Mesenchymal stem cell (in vitro differentiated cells and primary cell): Measurements from ENCODE around the gene RPL36A.

Experiments
- DNase-seq: peaks from one replicate; pipeline ENCODE4 v3.0.0-alpha.2; 2013
- H2AFZ ChIP-seq: one replicate; pipeline ENCODE4 v1.6.1; 2013; ENCODE audit warnings: low read depth, mild to moderate bottlenecking, control low read depth, inconsistent platforms, low read length, moderate library complexity
- H2AK5ac ChIP-seq: 2 replicates; pipeline ENCODE4 v1.6.1; 2013; ENCODE audit warnings: low read length, moderate library complexity, mild to moderate bottlenecking, inconsistent platforms; ENCODE audit not compliant: severe bottlenecking
- H2BK120ac ChIP-seq: one replicate; pipeline ENCODE4 v1.6.1; 2013; ENCODE audit warnings: low read depth, mild to moderate bottlenecking, inconsistent platforms, low read length, moderate library complexity
- H2BK12ac ChIP-seq, 2 experiments: one replicate each; pipeline ENCODE4 v1.6.1; 2013; ENCODE audit warnings: inconsistent platforms in 2 of 2, low read length in 2 of 2, mild to moderate bottlenecking in 2 of 2, moderate library complexity in 2 of 2, control low read depth in 1 of 2
- H2BK15ac ChIP-seq: one replicate; pipeline ENCODE4 v1.6.1; 2013; ENCODE audit warnings: mild to moderate bottlenecking, low read depth, inconsistent platforms; ENCODE audit not compliant: poor library complexity, severe bottlenecking
- H2BK5ac ChIP-seq: 2 replicates; pipeline ENCODE4 v1.6.1; 2013; ENCODE audit warnings: low read depth, mild to moderate bottlenecking, low read length, control low read depth, inconsistent platforms; ENCODE audit not compliant: poor library complexity, severe bottlenecking
- H3K14ac ChIP-seq, 2 experiments: one replicate each; pipeline ENCODE4 v1.6.1; 2013; ENCODE audit warnings: inconsistent platforms in 2 of 2, low read length in 2 of 2, control low read depth in 1 of 2, mild to moderate bottlenecking in 1 of 2, moderate library complexity in 1 of 2
- H3K18ac ChIP-seq, 2 experiments: one replicate each; pipeline ENCODE4 v1.6.1; 2013; ENCODE audit warnings: inconsistent platforms in 2 of 2, low read length in 2 of 2, control low read depth in 1 of 2, low read depth in 1 of 2, mild to moderate bottlenecking in 1 of 2
- H3K23ac ChIP-seq, 2 experiments: one replicate each; pipeline ENCODE4 v1.6.1; 2013; ENCODE audit warnings: inconsistent platforms in 2 of 2, low read length in 2 of 2, mild to moderate bottlenecking in 2 of 2, moderate library complexity in 2 of 2, control low read depth in 1 of 2
- H3K27ac ChIP-seq: 2 replicates; pipeline ENCODE4 v1.5.1; 2013; ENCODE audit warnings: mild to moderate bottlenecking, moderate library complexity, low read length, control low read depth, inconsistent platforms; ENCODE audit not compliant: poor library complexity, severe bottlenecking
- H3K27me3 ChIP-seq, 2 experiments: 2 replicates each; pipeline versions ENCODE4 v1.6.1 to v1.7.0; 2013; ENCODE audit warnings: low read length in 2 of 2, mild to moderate bottlenecking in 2 of 2, moderate library complexity in 2 of 2, control low read depth in 1 of 2, inconsistent platforms in 1 of 2; ENCODE audit not compliant: control insufficient read depth in 1 of 2, insufficient read depth in 1 of 2
- H3K36me3 ChIP-seq, 2 experiments: 2 replicates each; pipeline versions ENCODE4 v1.6.1 to v1.7.0; 2013; ENCODE audit warnings: low read length in 2 of 2, control low read depth in 1 of 2, inconsistent platforms in 1 of 2, low read depth in 1 of 2, mild to moderate bottlenecking in 1 of 2; ENCODE audit not compliant: insufficient read depth in 2 of 2, control insufficient read depth in 1 of 2
- H3K4ac ChIP-seq, 2 experiments: one replicate each; pipeline ENCODE4 v1.6.1; 2013; ENCODE audit warnings: inconsistent platforms in 2 of 2, low read length in 2 of 2, mild to moderate bottlenecking in 2 of 2, moderate library complexity in 2 of 2, control low read depth in 1 of 2, low read depth in 1 of 2
- H3K4me1 ChIP-seq: 2 replicates; pipeline ENCODE4 v1.6.1; 2013; ENCODE audit warnings: low read depth, low read length, control low read depth; ENCODE audit not compliant: control insufficient read depth, insufficient read depth
- H3K4me2 ChIP-seq: 2 replicates; pipeline ENCODE4 v1.6.1; 2013; ENCODE audit warnings: low read length, mild to moderate bottlenecking, inconsistent platforms; ENCODE audit not compliant: poor library complexity, severe bottlenecking
- H3K4me3 ChIP-seq, 2 experiments: 2 replicates each; pipeline versions ENCODE4 v1.5.1 to v1.7.0; 2013; ENCODE audit warnings: low read length in 2 of 2, mild to moderate bottlenecking in 2 of 2, control low read depth in 1 of 2, low read depth in 1 of 2; ENCODE audit not compliant: insufficient read depth in 1 of 2
- H3K79me1 ChIP-seq: replicated peaks from 2 replicates; pipeline ENCODE4 v1.6.1; 2013; ENCODE audit warnings: mild to moderate bottlenecking, control low read depth, low read length, inconsistent platforms; ENCODE audit not compliant: poor library complexity, severe bottlenecking
- H3K9ac ChIP-seq: 2 replicates; pipeline ENCODE4 v1.7.0; 2013; ENCODE audit warnings: mild to moderate bottlenecking, low read length, moderate library complexity
- H3K9me3 ChIP-seq: 2 replicates; pipeline ENCODE4 v1.7.0; 2013; ENCODE audit warnings: mild to moderate bottlenecking, low read length; ENCODE audit not compliant: control insufficient read depth
- H4K8ac ChIP-seq: one replicate; pipeline ENCODE4 v1.6.1; 2013; ENCODE audit warnings: inconsistent platforms, mild to moderate bottlenecking, low read length, moderate library complexity
- H4K91ac ChIP-seq: one replicate; pipeline ENCODE4 v1.6.1; 2013; ENCODE audit warnings: mild to moderate bottlenecking, low read length, inconsistent platforms
- whole genome bisulfite sequencing: methylation state at CpG from one replicate; pipeline ENCODE4 v1.1.7; 2013; ENCODE audit warnings: mixed read lengths; 5-methylcytosine and 5-hydroxymethylcytosine counted together

The RPL36A gene

DNA sequence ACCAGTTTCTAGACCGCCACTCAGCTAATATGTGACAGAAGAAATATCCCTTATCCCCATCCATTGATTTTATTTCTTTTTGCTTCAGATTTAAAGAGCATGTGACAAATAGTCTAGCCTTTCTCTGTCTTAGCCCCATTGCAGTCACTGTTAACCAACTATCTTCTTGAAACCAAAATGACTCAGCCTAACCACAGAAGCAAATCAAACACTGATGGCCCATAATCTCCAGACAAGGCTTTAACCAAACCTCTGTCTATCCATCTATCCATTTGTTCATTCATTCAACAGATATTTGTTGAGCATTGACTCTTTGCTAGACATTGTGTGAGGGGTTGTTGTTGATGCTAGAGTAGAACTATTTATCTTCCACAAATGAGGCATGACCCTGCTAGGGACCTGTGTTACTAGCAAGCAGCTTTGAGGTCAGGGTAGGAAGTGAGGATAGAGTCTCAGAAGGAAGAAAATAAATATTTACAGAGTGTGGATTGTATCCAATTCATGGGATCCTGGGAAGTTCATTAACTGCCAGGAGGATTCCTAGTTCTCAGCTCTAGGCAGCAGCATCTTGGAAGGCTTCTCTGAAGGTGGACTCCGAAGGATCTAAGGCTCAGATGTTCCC lies 39.8 kb downstream of the RPL36A start:
- no peak overlapping the region for H4K91ac ChIP-seq
- H2BK5ac ChIP-seq: no peak overlapping the region
- H3K4me3 ChIP-seq: no peak overlapping the region
- no peak overlapping the region for H3K4ac ChIP-seq
- WGBS: 90% methylated on average over 2 of the region's 2 CpGs
- no peak overlapping the region for H2BK15ac ChIP-seq
- peak overlapping the region; percentile 21 for H3K9ac ChIP-seq
- no peak overlapping the region for H3K14ac ChIP-seq
- no peak overlapping the region for H4K8ac ChIP-seq
- no peak overlapping the region for H2AK5ac ChIP-seq
- H3K4me1 ChIP-seq: no peaks in the 10 kb centered on the region
- H2BK120ac ChIP-seq: no peak overlapping the region
- no peak overlapping the region for H3K18ac ChIP-seq
- H3K36me3 ChIP-seq: peaks cover 7 to 23% of the 10 kb centered on the region in 2 experiments
- peaks cover 12% of the 10 kb centered on the region for H3K9me3 ChIP-seq
- peak; percentile 72 for DNase-seq
- H2AFZ ChIP-seq: no peak overlapping the region
- no peak overlapping the region for H3K23ac ChIP-seq
- no peak overlapping the region for H2BK12ac ChIP-seq
- no peak overlapping the region for H3K27ac ChIP-seq
- H3K27me3 ChIP-seq: no peaks in the 10 kb centered on the region
- peaks cover 3% of the 10 kb centered on the region for H3K79me1 ChIP-seq
- no peak overlapping the region for H3K4me2 ChIP-seq

DNA sequence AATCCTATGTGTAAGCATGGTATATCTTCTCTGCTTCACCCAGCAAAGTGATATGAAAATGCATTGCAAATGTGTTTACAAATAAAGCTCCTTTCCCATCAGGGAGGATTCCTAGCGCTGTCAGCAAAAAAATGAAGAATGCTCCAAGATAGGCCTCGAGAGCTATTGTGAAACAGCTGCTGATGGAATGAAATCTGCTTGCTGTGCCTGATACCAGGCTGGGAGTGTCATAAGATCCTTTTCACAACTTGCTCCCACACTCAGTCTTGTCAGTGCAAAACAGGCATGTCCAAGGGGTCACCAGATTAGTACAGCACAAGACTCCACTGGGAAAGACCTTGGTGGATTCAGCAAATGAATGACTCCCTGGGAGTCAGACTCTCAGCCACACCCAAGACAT lies 51.3 kb downstream of the RPL36A start:
- Histone ChIP-seq H3K9ac (no peak overlapping the region), H3K27me3 (no peaks in the 10 kb centered on the region), H3K4me3 (no peak overlapping the region), H3K36me3 (peaks cover 15 to 36% of the 10 kb centered on the region in 2 experiments), H3K4me2 (no peak overlapping the region), H2BK12ac (no peak overlapping the region), H3K4ac (no peak overlapping the region), H2BK120ac (no peak overlapping the region), H3K4me1 (no peaks in the 10 kb centered on the region), H3K18ac (no peak overlapping the region), H2AK5ac (no peak overlapping the region), H2BK5ac (no peak overlapping the region), H3K9me3 (no peaks in the 10 kb centered on the region), H2BK15ac (no peak overlapping the region), H4K91ac (no peak overlapping the region), H3K23ac (no peak overlapping the region), H3K14ac (no peak overlapping the region), H4K8ac (no peak overlapping the region), H2AFZ (no peak overlapping the region), H3K27ac (no peak overlapping the region), H3K79me1 (peaks cover 4% of the 10 kb centered on the region)
- DNase-seq: peak; percentile 21
- 64% methylated on average over 2 of the region's 2 CpGs for WGBS
